Liver (tissue), 3 donors: ENCODE data around the gene KRTAP4-11.
"Not testable (repeated sequence)": the region's sequence is repeated elsewhere in the genome, so short reads cannot be mapped to it uniquely, and the experiment has no call there.

ENCODE experiments used
- FOXA2 ChIP-seq: IDR thresholded peaks from 2 replicates; pipeline ENCODE4 v1.6.1; 2016; ENCODE audit warnings: antibody characterized with exemption
- HNF4A ChIP-seq, 2 donors: conservative IDR thresholded peaks; 2 replicates each; pipeline ENCODE4 v1.6.1; 2016; ENCODE audit warnings: antibody characterized with exemption in 2 of 2, mild to moderate bottlenecking in 2 of 2
- JUND ChIP-seq, 2 donors: IDR thresholded peaks; 2 replicates each; pipeline ENCODE4 v1.6.1; 2016; ENCODE audit warnings: antibody characterized with exemption in 2 of 2
- RAD21 ChIP-seq, 2 donors: IDR thresholded peaks; 2 replicates each; pipeline ENCODE4 v1.6.1; 2016; ENCODE audit warnings: antibody characterized with exemption in 2 of 2, mild to moderate bottlenecking in 2 of 2
- TAF1 ChIP-seq: conservative IDR thresholded peaks from 2 replicates; pipeline ENCODE4 v1.6.1; 2016; ENCODE audit warnings: antibody characterized with exemption, mild to moderate bottlenecking
- YY1 ChIP-seq: IDR thresholded peaks from 2 replicates; pipeline ENCODE4 v1.6.1; 2016; ENCODE audit warnings: antibody characterized with exemption, mild to moderate bottlenecking
- TF ChIP-seq, protein P1 (sequence below): IDR thresholded peaks from 2 replicates; pipeline ENCODE4 v1.6.1; 2016; ENCODE audit warnings: antibody characterized with exemption
- TF ChIP-seq, protein P2 (sequence below): fragments of 150-350 bp; IDR thresholded peaks from 2 replicates; pipeline ENCODE4 v1.5.1; 2017; ENCODE audit warnings: improper control_type of control experiment, low read depth, low read length; ENCODE audit not compliant: missing input control
- TF ChIP-seq, protein P3 (sequence below): IDR thresholded peaks from 2 replicates; pipeline ENCODE4 v1.6.1; 2016; ENCODE audit warnings: antibody characterized with exemption
- TF ChIP-seq, protein P4 (sequence below): IDR thresholded peaks from 2 replicates; pipeline ENCODE4 v1.6.1; 2016; ENCODE audit warnings: antibody characterized with exemption, mild to moderate bottlenecking
- donor health status: healthy.
- donor health status: healthy.

DNA sequence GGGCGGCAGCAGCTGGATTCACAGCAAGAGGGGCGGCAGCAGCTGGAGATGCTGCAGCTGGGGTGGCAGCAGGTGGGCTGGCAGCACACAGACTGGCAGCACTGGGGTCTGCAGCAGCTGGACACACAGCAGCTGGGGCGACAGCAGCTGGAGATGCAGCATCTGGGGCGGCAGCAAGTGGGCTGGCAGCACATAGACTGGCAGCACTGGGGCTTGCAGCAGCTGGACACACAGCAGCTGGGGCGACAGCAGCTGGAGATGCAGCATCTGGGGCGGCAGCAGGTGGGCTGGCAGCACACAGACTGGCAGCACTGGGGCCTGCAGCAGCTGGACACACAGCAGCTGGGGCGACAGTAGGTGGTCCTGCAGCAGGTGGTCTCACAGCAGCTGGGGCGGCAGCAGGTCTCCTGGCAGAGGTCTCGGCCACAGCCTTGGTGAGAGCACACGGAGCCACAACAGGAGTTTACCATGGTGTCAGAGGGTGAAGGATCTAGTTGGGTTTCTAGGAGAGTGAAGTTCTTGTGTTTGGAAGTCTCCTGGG lies at the start of gene KRTAP4-11:
- TF ChIP-seq, protein P1, sequence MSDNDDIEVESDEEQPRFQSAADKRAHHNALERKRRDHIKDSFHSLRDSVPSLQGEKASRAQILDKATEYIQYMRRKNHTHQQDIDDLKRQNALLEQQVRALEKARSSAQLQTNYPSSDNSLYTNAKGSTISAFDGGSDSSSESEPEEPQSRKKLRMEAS, result not testable (repeated sequence)
- TF ChIP-seq HNF4A (conservative IDR thresholded peaks at IDR 0.05); RAD21 (IDR thresholded peaks at IDR 0.05); TAF1; YY1; JUND (IDR thresholded peaks at IDR 0.05); FOXA2: not testable (repeated sequence)
- TF ChIP-seq, protein P2, sequence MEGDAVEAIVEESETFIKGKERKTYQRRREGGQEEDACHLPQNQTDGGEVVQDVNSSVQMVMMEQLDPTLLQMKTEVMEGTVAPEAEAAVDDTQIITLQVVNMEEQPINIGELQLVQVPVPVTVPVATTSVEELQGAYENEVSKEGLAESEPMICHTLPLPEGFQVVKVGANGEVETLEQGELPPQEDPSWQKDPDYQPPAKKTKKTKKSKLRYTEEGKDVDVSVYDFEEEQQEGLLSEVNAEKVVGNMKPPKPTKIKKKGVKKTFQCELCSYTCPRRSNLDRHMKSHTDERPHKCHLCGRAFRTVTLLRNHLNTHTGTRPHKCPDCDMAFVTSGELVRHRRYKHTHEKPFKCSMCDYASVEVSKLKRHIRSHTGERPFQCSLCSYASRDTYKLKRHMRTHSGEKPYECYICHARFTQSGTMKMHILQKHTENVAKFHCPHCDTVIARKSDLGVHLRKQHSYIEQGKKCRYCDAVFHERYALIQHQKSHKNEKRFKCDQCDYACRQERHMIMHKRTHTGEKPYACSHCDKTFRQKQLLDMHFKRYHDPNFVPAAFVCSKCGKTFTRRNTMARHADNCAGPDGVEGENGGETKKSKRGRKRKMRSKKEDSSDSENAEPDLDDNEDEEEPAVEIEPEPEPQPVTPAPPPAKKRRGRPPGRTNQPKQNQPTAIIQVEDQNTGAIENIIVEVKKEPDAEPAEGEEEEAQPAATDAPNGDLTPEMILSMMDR, result not testable (repeated sequence)
- TF ChIP-seq, protein P3, sequence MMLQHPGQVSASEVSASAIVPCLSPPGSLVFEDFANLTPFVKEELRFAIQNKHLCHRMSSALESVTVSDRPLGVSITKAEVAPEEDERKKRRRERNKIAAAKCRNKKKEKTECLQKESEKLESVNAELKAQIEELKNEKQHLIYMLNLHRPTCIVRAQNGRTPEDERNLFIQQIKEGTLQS, result not testable (repeated sequence)
- TF ChIP-seq, protein P4, sequence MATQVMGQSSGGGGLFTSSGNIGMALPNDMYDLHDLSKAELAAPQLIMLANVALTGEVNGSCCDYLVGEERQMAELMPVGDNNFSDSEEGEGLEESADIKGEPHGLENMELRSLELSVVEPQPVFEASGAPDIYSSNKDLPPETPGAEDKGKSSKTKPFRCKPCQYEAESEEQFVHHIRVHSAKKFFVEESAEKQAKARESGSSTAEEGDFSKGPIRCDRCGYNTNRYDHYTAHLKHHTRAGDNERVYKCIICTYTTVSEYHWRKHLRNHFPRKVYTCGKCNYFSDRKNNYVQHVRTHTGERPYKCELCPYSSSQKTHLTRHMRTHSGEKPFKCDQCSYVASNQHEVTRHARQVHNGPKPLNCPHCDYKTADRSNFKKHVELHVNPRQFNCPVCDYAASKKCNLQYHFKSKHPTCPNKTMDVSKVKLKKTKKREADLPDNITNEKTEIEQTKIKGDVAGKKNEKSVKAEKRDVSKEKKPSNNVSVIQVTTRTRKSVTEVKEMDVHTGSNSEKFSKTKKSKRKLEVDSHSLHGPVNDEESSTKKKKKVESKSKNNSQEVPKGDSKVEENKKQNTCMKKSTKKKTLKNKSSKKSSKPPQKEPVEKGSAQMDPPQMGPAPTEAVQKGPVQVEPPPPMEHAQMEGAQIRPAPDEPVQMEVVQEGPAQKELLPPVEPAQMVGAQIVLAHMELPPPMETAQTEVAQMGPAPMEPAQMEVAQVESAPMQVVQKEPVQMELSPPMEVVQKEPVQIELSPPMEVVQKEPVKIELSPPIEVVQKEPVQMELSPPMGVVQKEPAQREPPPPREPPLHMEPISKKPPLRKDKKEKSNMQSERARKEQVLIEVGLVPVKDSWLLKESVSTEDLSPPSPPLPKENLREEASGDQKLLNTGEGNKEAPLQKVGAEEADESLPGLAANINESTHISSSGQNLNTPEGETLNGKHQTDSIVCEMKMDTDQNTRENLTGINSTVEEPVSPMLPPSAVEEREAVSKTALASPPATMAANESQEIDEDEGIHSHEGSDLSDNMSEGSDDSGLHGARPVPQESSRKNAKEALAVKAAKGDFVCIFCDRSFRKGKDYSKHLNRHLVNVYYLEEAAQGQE, result not testable (repeated sequence)
